Cerebellar cortex (tissue), 1 donor: Measurements from ENCODE around the gene CCNH.

Experiments used
- DNase-seq: peaks from one replicate; pipeline ENCODE4 v3.0.0-alpha.2; 2015; ENCODE audit warnings: low spot score

Gene CCNH

DNA sequence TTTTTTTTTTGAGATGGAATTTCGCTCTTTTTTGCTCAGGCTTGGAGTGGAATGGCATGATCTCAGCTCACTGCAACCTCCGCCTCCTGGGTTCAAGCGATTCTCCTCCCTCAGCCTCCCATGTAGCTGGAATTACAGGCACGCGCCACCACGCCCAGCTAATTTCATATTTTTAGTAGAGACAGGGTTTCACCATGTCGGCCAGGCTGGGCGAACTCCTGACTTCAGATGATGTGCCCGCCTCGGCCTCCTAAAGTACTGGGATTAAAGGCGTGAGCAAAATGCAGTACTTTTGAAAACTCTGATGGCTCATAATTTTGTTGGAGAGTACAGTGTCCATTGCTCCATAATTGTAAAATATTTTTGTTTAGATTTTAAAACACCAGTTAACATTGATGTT, 52.6 kb downstream of the CCNH start:
- no peak for DNase-seq

DNA sequence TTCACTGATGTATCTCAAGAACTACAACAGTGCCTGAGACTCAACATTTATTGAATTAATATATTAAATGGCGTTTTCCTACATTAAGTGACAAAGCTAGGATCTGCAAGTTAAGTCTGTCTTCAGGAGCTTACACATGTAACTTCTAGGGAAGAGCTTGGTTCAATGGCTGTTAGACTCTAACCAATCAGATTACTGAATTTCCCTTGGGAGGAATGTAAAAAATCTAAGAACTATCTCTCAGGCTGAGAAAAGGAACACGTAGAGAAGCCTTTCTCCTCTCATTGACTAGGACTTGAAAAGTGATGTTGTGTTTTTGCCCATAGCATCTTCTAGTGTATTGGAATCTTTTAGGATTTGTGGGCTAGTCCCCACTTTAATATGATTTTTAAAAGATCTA, 53.6 kb downstream of the CCNH start:
- no peak for DNase-seq

- DNase-seq, result no peak
Observed at GRCh38 chr5:87354496-87354895, 58.2 kb downstream of the CCNH start.

- DNase-seq, result no peak
Observed at GRCh38 chr5:87347841-87348240, 64.9 kb downstream of the CCNH start.

DNA sequence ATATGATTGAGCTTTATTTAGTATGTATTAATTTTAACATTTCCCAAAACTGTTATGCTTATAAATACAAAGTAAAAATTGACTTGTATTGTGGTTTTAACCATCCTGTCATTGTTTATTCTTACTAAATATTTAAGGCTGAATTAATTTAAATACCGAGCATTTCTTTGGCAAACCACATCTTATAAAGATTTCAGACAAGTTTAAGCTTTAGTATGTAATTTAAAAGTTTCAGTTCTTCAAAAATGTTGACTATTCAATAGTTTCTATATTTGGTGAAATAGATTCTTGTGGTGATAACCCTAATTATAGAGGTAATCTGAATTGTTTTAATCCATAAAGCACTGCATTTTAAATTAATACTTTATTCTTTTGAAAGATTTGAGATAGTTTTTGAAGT, 65.5 kb downstream of the CCNH start:
- no peak for DNase-seq
